Osteoblast (primary cell): ENCODE measurements around the gene FBXO47. TPM values are rescaled to one million over a fixed set of nuclear protein-coding genes. Genes with fewer than 3 reads are reported as not detected.

Experiments used
- DNase-seq: peaks from one replicate; pipeline ENCODE4 v3.0.0; 2011; ENCODE audit warnings: low spot score, mixed read lengths; ENCODE audit not compliant: insufficient read length; ENCODE audit errors: missing footprints
- H2AFZ ChIP-seq: 2 replicates; pipeline ENCODE4 v1.6.0; 2011; ENCODE audit warnings: mild to moderate bottlenecking, low read length
- H3K27ac ChIP-seq: 2 replicates; pipeline ENCODE4 v1.5.1; 2011; ENCODE audit warnings: mild to moderate bottlenecking, low read depth, low read length, moderate library complexity
- H3K27me3 ChIP-seq: 2 replicates; pipeline ENCODE4 v1.6.0; 2012; ENCODE audit warnings: mild to moderate bottlenecking, control low read depth, inconsistent platforms, low read length, moderate library complexity; ENCODE audit not compliant: insufficient read depth
- H3K36me3 ChIP-seq: 2 replicates; pipeline ENCODE4 v1.5.1; 2011; ENCODE audit warnings: mild to moderate bottlenecking, low read length, control low read depth, moderate library complexity; ENCODE audit not compliant: insufficient read depth
- H3K4me1 ChIP-seq: 2 replicates; pipeline ENCODE4 v1.5.1; 2011; ENCODE audit warnings: mild to moderate bottlenecking, low read length, control low read depth, moderate library complexity; ENCODE audit not compliant: insufficient read depth
- H3K4me2 ChIP-seq: 2 replicates; pipeline ENCODE4 v1.6.0; 2011; ENCODE audit warnings: mild to moderate bottlenecking, low read length; ENCODE audit not compliant: insufficient read depth
- H3K4me3 ChIP-seq: fragments of 200-600 bp; sonication (generic); 3 replicates; pipeline ENCODE4 v1.5.1; 2012; ENCODE audit warnings: mild to moderate bottlenecking, low read length, inconsistent platforms; ENCODE audit not compliant: insufficient read depth
- H3K79me2 ChIP-seq: 2 replicates; pipeline ENCODE4 v1.6.0; 2012; ENCODE audit warnings: mild to moderate bottlenecking, low read length, control low read depth, inconsistent platforms; ENCODE audit not compliant: insufficient read depth
- H3K9me3 ChIP-seq: 2 replicates; pipeline ENCODE4 v1.5.1; 2011; ENCODE audit warnings: low read depth, low read length, control low read depth
- H4K20me1 ChIP-seq: 2 replicates; pipeline ENCODE4 v1.6.0; 2012; ENCODE audit warnings: mild to moderate bottlenecking, low read length, control low read depth; ENCODE audit not compliant: insufficient read depth
- CTCF ChIP-seq: IDR thresholded peaks from 2 replicates; pipeline ENCODE4 v1.5.1; 2011; ENCODE audit warnings: mild to moderate bottlenecking, low read depth, low read length, moderate library complexity; ENCODE audit errors: extremely low read depth
- total RNA-seq: library from RNA; depleted of rRNA; stranded (reverse); fragments of >200 nt; gene quantifications from 2 replicates; pipeline ENCODE4 v1.2.3, GENCODE V29; 2012

Gene FBXO47
- total RNA-seq, 1 donor = not detected

- H3K27me3 ChIP-seq = no peaks in the 10 kb centered on the region
- no peak overlapping the region for H2AFZ ChIP-seq
- H3K79me2 ChIP-seq = no peaks in the 10 kb centered on the region
- peaks cover 6% of the 10 kb centered on the region for H3K4me1 ChIP-seq
- TF ChIP-seq CTCF = no peak
- H3K4me3 ChIP-seq = no peak overlapping the region
- DNase-seq = no peak
- no peak overlapping the region for H3K4me2 ChIP-seq
- H4K20me1 ChIP-seq = no peaks in the 10 kb centered on the region
- no peaks in the 10 kb centered on the region for H3K9me3 ChIP-seq
- no peak overlapping the region for H3K27ac ChIP-seq
- H3K36me3 ChIP-seq = no peaks in the 10 kb centered on the region
These were observed 3.6 kb upstream of the FBXO47 start for GRCh38 chr17:38970804-38971203.

GRCh38 chr17:38970128-38970527 is 2.9 kb upstream of the FBXO47 start:
- no peak overlapping the region for H3K4me2 ChIP-seq
- H3K27ac ChIP-seq = no peak overlapping the region
- H2AFZ ChIP-seq = no peak overlapping the region
- H3K9me3 ChIP-seq = no peaks in the 10 kb centered on the region
- DNase-seq = no peak
- no peaks in the 10 kb centered on the region for H3K27me3 ChIP-seq
- no peaks in the 10 kb centered on the region for H3K36me3 ChIP-seq
- H4K20me1 ChIP-seq = no peaks in the 10 kb centered on the region
- no peak for TF ChIP-seq CTCF
- no peaks in the 10 kb centered on the region for H3K79me2 ChIP-seq
- no peak overlapping the region for H3K4me3 ChIP-seq
- H3K4me1 ChIP-seq = peaks cover 6% of the 10 kb centered on the region

- Histone ChIP-seq H3K36me3 (no peaks in the 10 kb centered on the region), H3K4me3 (no peak overlapping the region), H3K4me2 (no peak overlapping the region), H4K20me1 (no peaks in the 10 kb centered on the region), H3K27me3 (no peaks in the 10 kb centered on the region), H2AFZ (no peak overlapping the region), H3K79me2 (no peaks in the 10 kb centered on the region), H3K4me1 (peaks cover 6% of the 10 kb centered on the region), H3K9me3 (no peaks in the 10 kb centered on the region), H3K27ac (no peak overlapping the region)
- DNase-seq = no peak
- no peak for TF ChIP-seq CTCF
These were observed 2.1 kb upstream of the FBXO47 start for GRCh38 chr17:38969281-38969680.

GRCh38 chr17:38961413-38961812 is 5.8 kb downstream of the FBXO47 start:
- Histone ChIP-seq H3K9me3 (no peaks in the 10 kb centered on the region), H3K36me3 (no peaks in the 10 kb centered on the region), H3K4me3 (no peak overlapping the region), H4K20me1 (no peaks in the 10 kb centered on the region), H3K27me3 (no peaks in the 10 kb centered on the region), H2AFZ (no peak overlapping the region), H3K79me2 (no peaks in the 10 kb centered on the region), H3K27ac (no peak overlapping the region), H3K4me2 (no peak overlapping the region), H3K4me1 (peaks cover 9% of the 10 kb centered on the region)
- DNase-seq = no peak
- TF ChIP-seq CTCF = no peak
